Measurements from ENCODE around the gene OR5L1.

Gene OR5L1

GRCh38 chr11:55811067-55811466, at the start of gene OR5L1:
OR5L1 (plus strand) TSS chr11:55811367; CDS start chr11:55811467, 100 bp downstream.
- DNase-seq, result no peak

DNA sequence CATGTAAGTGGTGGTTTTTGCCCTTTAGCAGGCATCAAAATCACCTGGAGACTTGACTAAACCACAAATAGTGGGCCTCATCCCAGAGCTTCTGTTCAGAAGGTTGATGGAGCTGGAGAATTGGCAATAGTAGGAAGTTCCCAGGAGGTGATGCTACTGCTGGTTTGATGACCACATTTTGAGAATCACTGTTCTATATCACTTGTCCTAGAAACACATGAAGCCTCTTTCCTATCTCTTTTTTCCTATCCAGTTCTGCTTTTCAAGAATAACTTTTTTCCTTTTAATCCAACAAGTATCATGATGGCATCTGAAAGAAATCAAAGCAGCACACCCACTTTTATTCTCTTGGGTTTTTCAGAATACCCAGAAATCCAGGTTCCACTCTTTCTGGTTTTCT, 38.0 kb upstream of the OR5L1 start, which contains the start of gene OR5D13:
OR5D13 (plus strand) TSS at position 301 of the 400 bp plus-strand sequence; CDS start at position 301, 0 bp downstream.
- DNase-seq, result no peak

DNA sequence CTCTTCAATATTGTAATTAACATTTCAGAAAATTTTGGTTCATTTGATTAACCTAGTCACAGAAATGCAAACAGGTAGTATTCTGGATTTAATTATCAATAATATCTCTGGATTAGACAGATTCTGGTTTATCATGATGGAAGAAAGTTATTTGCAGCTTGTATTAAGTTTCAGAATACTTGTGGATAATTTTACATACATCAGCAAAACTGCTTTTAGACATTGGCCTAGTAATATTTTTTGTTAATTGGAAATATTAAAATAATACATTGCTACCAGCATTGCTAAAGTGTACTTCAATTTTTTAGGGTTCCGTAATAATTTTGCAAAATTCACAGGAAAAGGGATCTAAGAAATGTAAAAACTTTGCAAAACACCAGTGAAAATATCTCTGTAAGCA, 19.6 kb upstream of the OR5L1 start:
- no peak for DNase-seq

DNA sequence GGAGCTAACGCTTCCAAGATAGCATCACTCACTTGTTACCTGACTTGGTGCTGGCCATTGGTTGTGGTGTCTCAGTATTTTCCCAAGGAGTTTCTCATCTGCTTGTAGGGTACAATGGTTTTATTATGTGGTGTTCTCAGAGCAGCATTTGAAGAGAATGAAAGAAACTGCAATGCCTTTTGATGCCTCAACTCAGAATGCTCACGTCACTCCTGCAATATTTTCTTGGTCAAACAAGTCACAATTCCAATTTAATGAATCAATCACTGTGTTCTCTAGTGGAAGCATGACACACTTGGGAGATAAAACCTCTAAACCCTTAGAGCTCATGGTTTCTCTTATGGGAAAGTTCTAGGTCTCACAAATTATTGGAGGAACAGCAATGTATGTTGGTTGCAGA, 17.8 kb upstream of the OR5L1 start:
- DNase-seq, result peak in 1 of 6 experiments; percentile 1

GRCh38 chr11:55795256-55795655, 15.9 kb upstream of the OR5L1 start, which contains the start of gene OR5D14:
OR5D14 (plus strand) TSS chr11:55795556; CDS start chr11:55795556, 0 bp downstream.
- no peak for DNase-seq

DNA sequence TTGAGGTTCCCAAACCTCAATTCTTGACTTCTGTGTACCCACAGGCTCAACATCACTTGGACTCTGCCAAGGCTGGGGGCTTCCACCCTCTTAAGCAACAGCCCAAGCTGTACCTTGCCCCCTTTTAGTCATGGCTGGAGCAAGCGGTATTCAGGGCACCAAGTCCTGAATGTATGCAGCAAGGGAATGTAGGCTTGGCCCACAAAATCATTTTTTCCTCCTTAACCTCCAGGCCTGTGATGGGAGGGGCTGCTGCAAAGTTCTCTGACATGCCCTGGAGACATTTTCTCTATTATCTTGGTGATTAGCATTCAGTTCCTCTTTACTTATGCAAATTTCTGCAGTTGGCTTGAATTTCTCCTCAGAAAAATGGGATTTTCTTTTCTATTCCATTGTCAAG, 4.9 kb upstream of the OR5L1 start:
- DNase-seq, result no peak

DNA sequence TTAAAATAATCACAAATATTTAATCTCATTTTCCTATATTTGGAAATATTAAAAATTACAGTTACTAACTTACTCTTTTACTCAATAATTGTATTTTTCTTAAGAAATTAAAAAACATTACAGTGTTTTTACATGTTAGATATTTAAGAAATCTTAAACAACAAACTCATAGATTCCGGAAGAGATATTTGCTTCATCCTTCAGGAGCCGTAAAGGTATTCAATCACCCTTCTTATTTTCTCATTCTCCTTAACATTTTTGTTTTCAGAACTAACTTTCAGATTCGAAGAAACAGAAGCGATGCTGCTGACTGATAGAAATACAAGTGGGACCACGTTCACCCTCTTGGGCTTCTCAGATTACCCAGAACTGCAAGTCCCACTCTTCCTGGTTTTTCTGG, 8.2 kb downstream of the OR5L1 start, which contains the start of gene OR5D18:
OR5D18 (plus strand) TSS at position 301 of the 400 bp plus-strand sequence; CDS start at position 301, 0 bp downstream.
- DNase-seq, result no peak

- no peak for DNase-seq
These were observed 15.8 kb downstream of the OR5L1 start, which contains the start of gene OR5L2 for GRCh38 chr11:55826919-55827318. OR5L2 (plus strand) TSS chr11:55827219; CDS start chr11:55827219, 0 bp downstream.

DNA sequence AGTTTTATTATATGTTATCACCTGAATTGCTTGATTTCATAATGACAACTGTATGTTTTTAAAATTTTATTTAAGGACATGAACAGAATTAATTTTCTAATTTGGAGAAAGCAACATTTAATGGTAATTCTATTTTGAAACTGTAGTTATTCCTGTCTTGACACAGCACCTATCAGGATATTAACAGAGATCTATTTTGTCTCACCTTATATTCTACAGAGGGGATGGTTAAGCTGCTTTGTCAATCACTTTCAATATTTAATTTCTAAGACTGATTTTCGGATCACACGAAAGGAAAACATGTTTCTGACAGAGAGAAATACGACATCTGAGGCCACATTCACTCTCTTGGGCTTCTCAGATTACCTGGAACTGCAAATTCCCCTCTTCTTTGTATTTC, 27.3 kb downstream of the OR5L1 start, which contains the start of gene OR5D16:
OR5D16 (plus strand) TSS at position 301 of the 400 bp plus-strand sequence; CDS start at position 301, 0 bp downstream.
- no peak for DNase-seq

GRCh38 chr11:55847453-55847852, 36.3 kb downstream of the OR5L1 start:
- DNase-seq, result no peak

- no peak for DNase-seq
These were observed 37.9 kb downstream of the OR5L1 start for GRCh38 chr11:55849037-55849436.

- no peak for DNase-seq
These were observed 41.0 kb downstream of the OR5L1 start for GRCh38 chr11:55852141-55852540.

- DNase-seq, result no peak
These were observed 43.5 kb downstream of the OR5L1 start for GRCh38 chr11:55854704-55855103.
